Ishikawa (cell line): Measurements from ENCODE around the gene MRTFB.

Source experiments
- CEBPB ChIP-seq: IDR thresholded peaks from 2 replicates; pipeline ENCODE4 v1.6.1; 2012
- CREB1 ChIP-seq: IDR thresholded peaks from 2 replicates; pipeline ENCODE4 v1.6.1; 2012; ENCODE audit warnings: low read depth
- EGR1 ChIP-seq: IDR thresholded peaks from 2 replicates; pipeline ENCODE4 v1.6.1; 2012
- RAD21 ChIP-seq: IDR thresholded peaks from 2 replicates; pipeline ENCODE4 v1.6.1; 2012; ENCODE audit warnings: low read depth
- TAF1 ChIP-seq: IDR thresholded peaks from 2 replicates; pipeline ENCODE4 v1.6.1; 2012; ENCODE audit warnings: low read depth, mild to moderate bottlenecking
- TF ChIP-seq, protein P1 (sequence below): IDR thresholded peaks from 2 replicates; pipeline ENCODE4 v1.6.1; 2012; ENCODE audit warnings: low read depth, mild to moderate bottlenecking

DNA sequence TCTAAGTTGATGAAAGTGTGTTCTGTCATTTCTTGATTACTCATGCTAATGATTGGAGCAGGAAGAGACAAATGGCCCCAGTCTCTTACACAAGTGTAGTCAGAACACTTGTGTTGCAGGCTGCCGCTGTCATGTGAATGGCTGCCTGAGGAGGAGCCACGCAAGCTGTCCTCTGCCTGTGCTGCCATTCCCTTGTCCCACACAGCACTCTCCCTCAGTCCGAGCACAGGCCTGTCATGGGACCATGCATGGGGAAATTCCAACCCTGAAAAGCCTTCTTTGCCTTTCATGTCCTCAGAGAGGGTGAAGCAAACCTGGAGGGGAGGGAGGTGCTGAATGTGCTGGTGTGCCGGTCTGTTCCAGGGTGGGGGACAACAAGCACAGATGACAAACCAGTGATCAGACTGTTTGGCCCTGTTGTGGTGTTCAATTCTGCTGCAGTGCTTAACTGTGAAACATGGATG, 109.4 kb downstream of the MRTFB start:
- no peak for TF ChIP-seq EGR1
- no peak for TF ChIP-seq CEBPB
- TF ChIP-seq TAF1 = no peak
- no peak for TF ChIP-seq CREB1
- no peak for TF ChIP-seq RAD21
- TF ChIP-seq, protein P1, sequence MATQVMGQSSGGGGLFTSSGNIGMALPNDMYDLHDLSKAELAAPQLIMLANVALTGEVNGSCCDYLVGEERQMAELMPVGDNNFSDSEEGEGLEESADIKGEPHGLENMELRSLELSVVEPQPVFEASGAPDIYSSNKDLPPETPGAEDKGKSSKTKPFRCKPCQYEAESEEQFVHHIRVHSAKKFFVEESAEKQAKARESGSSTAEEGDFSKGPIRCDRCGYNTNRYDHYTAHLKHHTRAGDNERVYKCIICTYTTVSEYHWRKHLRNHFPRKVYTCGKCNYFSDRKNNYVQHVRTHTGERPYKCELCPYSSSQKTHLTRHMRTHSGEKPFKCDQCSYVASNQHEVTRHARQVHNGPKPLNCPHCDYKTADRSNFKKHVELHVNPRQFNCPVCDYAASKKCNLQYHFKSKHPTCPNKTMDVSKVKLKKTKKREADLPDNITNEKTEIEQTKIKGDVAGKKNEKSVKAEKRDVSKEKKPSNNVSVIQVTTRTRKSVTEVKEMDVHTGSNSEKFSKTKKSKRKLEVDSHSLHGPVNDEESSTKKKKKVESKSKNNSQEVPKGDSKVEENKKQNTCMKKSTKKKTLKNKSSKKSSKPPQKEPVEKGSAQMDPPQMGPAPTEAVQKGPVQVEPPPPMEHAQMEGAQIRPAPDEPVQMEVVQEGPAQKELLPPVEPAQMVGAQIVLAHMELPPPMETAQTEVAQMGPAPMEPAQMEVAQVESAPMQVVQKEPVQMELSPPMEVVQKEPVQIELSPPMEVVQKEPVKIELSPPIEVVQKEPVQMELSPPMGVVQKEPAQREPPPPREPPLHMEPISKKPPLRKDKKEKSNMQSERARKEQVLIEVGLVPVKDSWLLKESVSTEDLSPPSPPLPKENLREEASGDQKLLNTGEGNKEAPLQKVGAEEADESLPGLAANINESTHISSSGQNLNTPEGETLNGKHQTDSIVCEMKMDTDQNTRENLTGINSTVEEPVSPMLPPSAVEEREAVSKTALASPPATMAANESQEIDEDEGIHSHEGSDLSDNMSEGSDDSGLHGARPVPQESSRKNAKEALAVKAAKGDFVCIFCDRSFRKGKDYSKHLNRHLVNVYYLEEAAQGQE = no peak
